Measurements from ENCODE around the gene TPPP.

Gene TPPP

GRCh38 chr5:624951-625230, 68.3 kb downstream of the TPPP start:
- no peak for DNase-seq (ENCODE audit: low read depth in 2 of 2)

GRCh38 chr5:624118-624950, 68.8 kb downstream of the TPPP start:
- no peak for DNase-seq (ENCODE audit: low read depth in 2 of 2)

- no peak for DNase-seq (ENCODE audit: low read depth in 2 of 2)
Observed at GRCh38 chr5:623531-623930, 69.6 kb downstream of the TPPP start.

DNA sequence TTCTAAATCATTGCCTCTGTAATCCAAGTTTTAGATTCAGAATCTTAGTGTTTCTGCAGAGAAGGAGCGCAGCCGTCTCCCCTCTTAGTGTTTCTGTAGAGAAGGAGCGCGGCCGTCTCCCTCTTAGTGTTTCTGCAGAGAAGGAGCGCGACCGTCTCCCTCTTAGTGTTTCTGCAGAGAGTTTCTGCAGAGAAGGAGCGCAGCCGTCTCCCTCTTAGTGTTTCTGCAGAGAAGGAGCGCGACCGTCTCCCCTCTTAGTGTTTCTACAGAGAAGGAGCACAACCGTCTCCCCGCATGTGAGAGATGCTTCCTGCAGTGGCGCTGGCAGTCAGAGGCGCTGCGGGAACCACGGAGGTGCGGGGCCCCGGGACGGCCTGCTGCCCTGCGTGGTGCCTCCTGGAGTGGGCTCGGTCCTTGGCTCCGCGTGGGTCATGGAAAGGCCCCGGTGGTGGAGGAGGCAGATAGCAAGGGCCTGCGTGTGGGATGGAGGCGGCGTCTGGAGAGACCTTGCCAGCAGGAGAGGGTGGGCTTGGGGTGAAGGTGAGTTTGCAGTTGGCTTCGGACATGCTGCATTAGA, 70.1 kb downstream of the TPPP start:
- DNase-seq (ENCODE audit: low read depth in 2 of 2): no peak

DNA sequence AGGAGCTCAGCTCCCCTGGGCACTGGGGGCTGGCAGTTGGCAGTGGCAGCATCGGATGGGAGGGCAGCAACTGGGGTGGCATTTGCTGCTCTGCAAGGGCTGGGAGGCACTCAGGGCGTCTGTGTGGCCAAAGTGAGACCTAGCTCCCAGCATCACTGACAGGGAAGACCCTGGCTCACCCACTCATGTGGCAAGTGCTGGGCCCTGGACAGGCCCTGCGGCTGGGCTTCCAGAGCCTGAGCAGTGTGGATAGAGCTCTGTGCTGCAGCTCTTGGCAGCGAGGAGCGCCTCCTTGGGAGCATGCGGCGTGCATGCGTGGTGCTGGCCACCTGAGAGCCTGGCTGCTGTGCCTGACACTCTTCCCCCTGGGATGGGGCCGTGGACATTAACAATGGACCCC, 70.8 kb downstream of the TPPP start:
- no peak for DNase-seq (ENCODE audit: low read depth in 2 of 2)

DNA sequence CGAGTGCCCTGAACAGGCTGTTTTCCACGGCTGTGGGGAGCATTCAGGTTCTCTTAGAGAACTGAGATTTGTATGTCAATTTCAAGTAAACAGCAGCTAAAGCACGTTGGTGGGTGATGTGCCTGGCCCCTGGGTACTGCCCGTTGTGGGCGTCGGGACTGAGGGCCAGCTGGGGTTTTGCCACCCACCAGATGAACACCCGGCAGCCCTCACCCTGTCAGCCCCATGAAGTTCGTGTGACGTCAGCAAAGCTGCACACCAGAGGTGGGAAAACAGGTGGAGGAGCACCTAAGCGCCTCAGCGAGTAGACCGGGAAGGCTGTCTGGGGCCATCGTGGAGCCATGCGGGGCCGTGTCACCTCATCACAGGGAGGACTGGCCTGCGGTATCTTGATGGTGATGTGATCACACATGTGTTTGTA, 71.8 kb downstream of the TPPP start:
- DNase-seq (ENCODE audit: low read depth in 2 of 2): no peak

DNA sequence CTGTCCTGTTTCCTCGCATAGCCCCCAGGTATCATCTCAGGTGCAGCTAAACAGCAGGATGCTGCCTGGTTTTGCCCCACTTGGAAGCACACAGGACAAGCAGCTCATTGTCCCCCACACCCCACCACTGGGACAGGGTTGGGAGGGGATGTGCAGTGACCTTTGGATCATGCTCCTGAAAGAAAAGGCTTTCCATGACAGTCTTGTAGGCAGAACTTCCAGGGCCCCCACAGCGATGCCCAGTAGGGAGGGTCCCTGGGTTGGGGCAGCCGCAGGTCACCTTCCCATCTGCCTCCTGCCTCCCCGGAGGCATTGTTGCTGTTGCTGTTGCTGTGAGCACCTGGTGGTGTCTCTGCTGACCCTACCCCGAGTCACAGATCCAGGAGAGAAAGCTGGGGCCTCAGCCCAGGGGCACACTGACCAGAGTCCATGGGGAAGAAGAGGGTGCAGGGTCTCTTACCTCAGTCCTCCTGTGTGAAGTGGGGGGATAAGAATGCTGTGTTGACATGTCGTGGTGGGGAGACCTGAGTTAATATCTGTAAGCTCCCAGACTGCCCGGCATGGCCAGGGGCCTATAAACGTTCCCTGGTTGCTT, 72.5 kb downstream of the TPPP start:
- no peak for DNase-seq (ENCODE audit: low read depth in 2 of 2)

DNA sequence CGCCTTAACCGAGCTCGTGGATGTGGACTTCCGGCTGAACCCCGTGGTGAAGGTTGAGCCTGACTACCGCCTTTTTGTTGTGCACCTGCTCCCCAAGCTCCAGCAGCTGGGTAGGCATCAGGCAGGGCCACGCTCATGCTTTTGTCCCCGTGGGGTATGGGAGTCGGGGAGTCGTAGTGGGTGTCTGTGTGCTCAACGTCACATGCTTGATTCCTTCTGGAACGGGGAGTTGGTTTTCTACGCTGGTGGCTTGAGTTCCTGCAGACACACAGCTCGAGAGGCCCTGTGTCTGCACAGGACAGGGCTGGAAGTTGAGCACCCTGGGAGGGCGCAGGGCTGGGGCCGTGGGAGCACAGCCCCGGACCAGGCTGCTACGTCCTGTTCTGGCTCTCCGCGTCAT, 73.0 kb downstream of the TPPP start:
- DNase-seq (ENCODE audit: low read depth in 2 of 2): no peak

DNA sequence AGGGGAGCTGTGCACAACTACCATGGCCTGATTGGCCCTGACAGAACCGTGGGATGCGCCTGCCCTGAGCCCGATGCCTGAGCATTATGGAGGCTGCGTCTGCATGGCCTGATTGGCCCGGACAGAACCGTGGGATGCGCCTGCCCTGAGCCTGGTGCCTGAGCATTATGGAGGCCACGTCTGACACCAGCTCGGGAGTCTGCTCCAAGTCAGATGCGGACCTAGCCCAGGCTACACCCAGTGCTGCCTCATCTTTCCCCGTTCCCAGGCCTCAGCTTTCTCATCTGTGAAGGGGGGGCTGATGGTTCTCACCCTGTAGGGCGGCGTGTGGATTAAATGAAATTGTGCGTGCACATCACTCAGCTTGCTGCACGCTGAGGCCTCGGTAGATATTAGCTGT, 73.7 kb downstream of the TPPP start:
- no peak for DNase-seq (ENCODE audit: low read depth in 2 of 2)

DNA sequence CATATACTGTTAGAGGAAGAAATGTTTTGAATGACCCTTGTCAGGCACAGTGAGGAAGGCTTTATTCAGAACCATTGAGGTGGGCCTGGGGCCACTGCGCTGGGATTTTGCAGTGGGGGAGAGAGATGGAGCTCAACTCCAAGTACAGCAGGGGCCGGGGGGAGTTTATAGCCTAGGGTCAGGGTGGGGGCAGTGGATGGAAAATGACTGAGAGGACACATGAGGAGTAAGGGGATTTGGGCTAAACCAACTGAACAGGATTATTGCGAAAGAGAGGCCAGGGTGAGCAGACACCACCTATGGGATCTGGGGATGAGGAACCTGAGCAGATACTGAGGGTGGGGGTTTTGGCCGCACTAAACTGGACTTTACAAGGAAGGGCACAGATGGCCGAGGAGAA, 74.7 kb downstream of the TPPP start:
- no peak for DNase-seq (ENCODE audit: low read depth in 2 of 2)

DNA sequence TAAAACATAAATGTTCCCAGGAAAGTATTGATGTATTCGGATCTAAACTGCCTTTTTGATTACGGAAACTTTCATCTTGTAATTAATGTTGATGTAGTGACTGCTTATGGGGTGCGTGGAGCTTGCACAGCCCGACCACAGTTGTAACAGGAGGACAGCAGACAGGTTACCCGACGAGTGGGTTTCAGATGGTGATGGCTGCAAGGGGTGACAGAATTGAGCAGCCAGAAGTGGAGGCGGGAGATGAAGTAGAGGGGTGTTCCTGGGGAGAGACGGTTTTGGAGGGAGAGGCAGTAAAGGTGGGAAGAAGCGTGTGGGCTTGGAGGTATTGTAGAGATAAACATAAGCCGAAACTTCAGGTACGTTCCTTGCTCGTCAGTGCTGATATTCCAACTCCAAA, 75.3 kb downstream of the TPPP start:
- no peak for DNase-seq (ENCODE audit: low read depth in 2 of 2)

- DNase-seq (ENCODE audit: low read depth in 2 of 2): no peak
Observed at GRCh38 chr5:616484-617039, 76.6 kb downstream of the TPPP start.

DNA sequence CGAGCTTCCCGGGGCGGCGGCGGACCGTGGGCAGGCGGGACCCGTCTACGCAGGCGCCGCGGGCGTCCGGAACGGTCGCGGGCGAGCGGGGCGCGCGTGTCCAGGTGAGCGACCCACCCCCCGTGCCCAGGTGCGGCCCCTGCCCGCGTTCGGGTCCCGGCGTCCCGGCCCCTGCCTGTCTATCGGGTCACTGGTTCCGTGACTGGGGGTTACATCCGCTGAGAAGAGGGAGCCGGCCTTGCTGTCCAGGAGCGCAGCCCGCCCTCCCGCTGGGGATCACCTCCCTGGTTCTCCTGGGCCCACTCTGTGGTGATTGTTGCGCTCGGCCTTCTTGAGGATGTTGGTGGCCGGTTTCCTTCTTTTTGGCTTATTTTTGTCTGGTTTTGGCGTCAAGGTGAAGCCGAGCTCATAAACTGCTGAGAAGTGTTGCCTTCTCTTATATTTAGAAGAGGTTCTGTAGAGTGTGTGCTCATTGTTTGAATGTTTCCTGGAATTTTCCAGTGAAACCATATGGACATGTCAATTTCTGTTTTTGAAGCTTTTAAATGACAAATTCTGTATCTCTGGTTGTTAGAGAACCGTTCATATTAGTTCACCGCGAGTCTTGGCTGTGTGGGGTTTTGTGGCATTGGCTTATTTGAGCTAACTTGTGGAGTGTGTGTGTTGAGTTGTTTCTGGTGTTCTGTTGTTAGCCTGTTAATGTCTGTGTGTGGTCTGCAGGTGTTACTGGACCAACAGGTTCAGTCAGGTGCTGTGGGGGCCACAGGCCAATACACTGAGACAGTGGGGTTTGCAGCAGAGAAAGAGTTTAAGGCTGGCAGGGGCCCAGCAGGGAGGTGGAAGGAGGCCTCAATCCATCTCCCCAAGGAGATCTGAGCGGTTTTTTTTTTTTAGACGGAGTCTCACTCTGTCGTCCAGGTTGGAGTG, 80.4 kb downstream of the TPPP start:
- DNase-seq (ENCODE audit: low read depth in 2 of 2): no peak

GRCh38 chr5:611731-612486, 81.2 kb downstream of the TPPP start, which contains the start of gene CEP72:
TSS of gene CEP72 (plus strand) at chr5:612340. CDS start at chr5:612362, 22 bp downstream.
- peak; percentile 49 to 53 for DNase-seq (ENCODE audit: low read depth in 2 of 2)

GRCh38 chr5:610744-611730, 82.1 kb downstream of the TPPP start:
- no peak for DNase-seq (ENCODE audit: low read depth in 2 of 2)

DNA sequence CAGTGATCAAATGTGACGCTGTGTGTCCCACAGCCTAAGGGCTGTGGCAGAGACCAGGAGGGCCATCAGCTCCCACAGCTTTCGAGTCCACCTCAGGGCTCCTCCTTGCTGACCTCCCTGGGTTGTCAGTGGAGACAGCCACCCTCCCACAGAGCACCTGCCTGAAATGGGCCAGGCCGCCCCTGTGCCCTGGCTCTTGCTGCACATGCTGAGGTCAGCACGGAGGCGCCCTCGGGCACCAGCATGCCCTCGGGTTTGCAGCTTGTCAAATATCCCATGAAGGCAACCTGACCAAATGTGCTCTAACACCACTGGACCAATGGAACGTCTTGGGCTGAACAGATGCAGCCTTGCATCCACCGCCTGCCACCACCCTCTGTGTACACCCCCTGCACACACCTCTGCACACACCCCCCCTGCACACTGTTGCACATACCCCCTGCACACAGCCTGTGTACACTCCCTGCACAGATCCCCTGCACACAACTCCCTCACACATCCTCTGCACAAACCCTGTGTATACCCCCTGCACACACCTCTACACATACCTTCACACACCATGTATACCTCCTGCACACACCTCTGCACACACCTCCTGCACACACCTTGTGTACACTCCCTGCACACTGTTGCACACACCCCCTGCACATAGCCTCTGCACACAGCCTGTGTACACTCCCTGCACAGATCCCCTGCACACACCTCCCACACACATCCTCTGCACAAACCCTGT, 83.0 kb downstream of the TPPP start:
- no peak for DNase-seq (ENCODE audit: low read depth in 2 of 2)

All from fibroblast of skin of left biceps (primary cell).